ENCODE measurements around the gene WASF2. TPM values are rescaled to one million over a fixed set of nuclear protein-coding genes. Genes with fewer than 3 reads are reported as not detected.

Gene WASF2
- total and polyA plus RNA-seq, 2 of the 13 experiments (the other 11 are each of a cell fraction or from before 2014, with no cell fraction given): 10.4 to 27.7 TPM

- H3K9me3 ChIP-seq (ENCODE audit: low read length): no peaks in the 10 kb centered on the region
- no peak overlapping the region for H2AFZ ChIP-seq (ENCODE audit: low read length)
- H3K4me2 ChIP-seq (ENCODE audit: low read depth, low read length): peak overlapping the region; percentile 100
- ChIA-PET CTCF (ENCODE audit: low intra/inter-chr PET ratio, low total read pairs) (no interaction called here), POLR2A (interaction anchor here (1.1 to 2.4 kb wide), 5 partner anchors 10 to 38 kb away, joined by 3 to 7 read pairs (median 4); partner anchors contain the start of gene WASF2)
- peak overlapping the region in 2 of 3 experiments; percentile 11 to 79; a peak in 2 of 6 replicates for H3K4me3 ChIP-seq (replicated peaks in 1 of 3; ENCODE audit: insufficient read depth in 1 of 3, low read depth in 2 of 3, low read length in 3 of 3)
- H3K79me2 ChIP-seq (ENCODE audit: insufficient read depth, low read length): no peaks in the 10 kb centered on the region
- peak overlapping the region; percentile 22; the same call in 1 of the 2 replicates for H3K9ac ChIP-seq (ENCODE audit: insufficient read depth, low read depth, low read length)
- ATAC-seq (no peak), FAIRE-seq (no peak), DNase-seq (ENCODE audit: low spot score) (no peak)
- no peaks in the 10 kb centered on the region for H3K36me3 ChIP-seq (replicated peaks in 1 of 2; ENCODE audit: control insufficient read depth in 1 of 2, insufficient read depth in 2 of 2, low read length in 2 of 2)
- 24% methylated on average over 6 of the region's 16 CpGs for WGBS (ENCODE audit: low lambda C conversion rate)
- no peak overlapping the region for H3K27ac ChIP-seq (ENCODE audit: extremely low read length, insufficient read depth, low read length)
- no peaks in the 10 kb centered on the region for H4K20me1 ChIP-seq (ENCODE audit: insufficient read depth, low read length)
- no peaks in the 10 kb centered on the region for H3K27me3 ChIP-seq (ENCODE audit: control insufficient read depth in 1 of 2, insufficient read depth in 2 of 2, low read length in 2 of 2)
- H3K4me1 ChIP-seq (ENCODE audit: insufficient read depth, low read length): peaks cover 88% of the 10 kb centered on the region
- intact Hi-C loops (cut with micrococcal nuclease; ENCODE audit: unreplicated experiment) (loop anchor here (5.0 kb wide), 1 partner anchor 47 kb away; no protein-coding TSS in a partner anchor), in situ Hi-C loops (cut with HindIII; ENCODE audit: extremely low pct_ligation_motif_present, low pct_unique_long_range_greater_than_20kb) (no loop called here)
- BruUV-seq (replicated peaks): no TSS peak
- TF ChIP-seq ZBTB37 (CRISPR knock-in tag; IDR thresholded peaks at IDR 0.05) (0 out of 2 replicates have a peak, but pooled peaks have one; percentile 29), ZNF788 (CRISPR knock-in tag; IDR thresholded peaks at IDR 0.05; ENCODE audit: borderline replicate concordance) (peak; percentile 18; the same call in 1 of the 2 replicates), CENPBD1 (CRISPR knock-in tag; IDR thresholded peaks at IDR 0.05; ENCODE audit: borderline replicate concordance, low read depth) (no peak), PBX2 (CRISPR knock-in tag; IDR thresholded peaks at IDR 0.05) (no peak), ZNF263 (CRISPR knock-in tag; IDR thresholded peaks at IDR 0.05) (peak; percentile 87), ZNF772 (CRISPR knock-in tag; IDR thresholded peaks at IDR 0.05) (peak; percentile 26; the same call in 1 of the 2 replicates), ZSCAN31 (CRISPR knock-in tag; IDR thresholded peaks at IDR 0.05; ENCODE audit: low read depth) (no peak), ZMAT3 (CRISPR knock-in tag; conservative IDR thresholded peaks at IDR 0.05) (no peak), SOX6 (IDR thresholded peaks at IDR 0.05) (no peak), SOX6 (CRISPR knock-in tag; IDR thresholded peaks at IDR 0.05) (0 out of 2 replicates have a peak, but pooled peaks have one; percentile 19), PATZ1 (CRISPR knock-in tag; IDR thresholded peaks at IDR 0.05) (peak; percentile 39; the same call in 1 of the 2 replicates), ZNF275 (CRISPR knock-in tag; IDR thresholded peaks at IDR 0.05; ENCODE audit: borderline replicate concordance) (no peak)
These were observed 35.6 kb upstream of the WASF2 start for GRCh38 chr1:27525296-27526272.
